Measurements from ENCODE around the gene TAS2R50. TPM values are rescaled to one million over a fixed set of nuclear protein-coding genes. Genes with fewer than 3 reads are reported as not detected.
"Not testable (repeated sequence)": the region's sequence is repeated elsewhere in the genome, so short reads cannot be mapped to it uniquely, and the experiment has no call there.

Gene TAS2R50, protein sequence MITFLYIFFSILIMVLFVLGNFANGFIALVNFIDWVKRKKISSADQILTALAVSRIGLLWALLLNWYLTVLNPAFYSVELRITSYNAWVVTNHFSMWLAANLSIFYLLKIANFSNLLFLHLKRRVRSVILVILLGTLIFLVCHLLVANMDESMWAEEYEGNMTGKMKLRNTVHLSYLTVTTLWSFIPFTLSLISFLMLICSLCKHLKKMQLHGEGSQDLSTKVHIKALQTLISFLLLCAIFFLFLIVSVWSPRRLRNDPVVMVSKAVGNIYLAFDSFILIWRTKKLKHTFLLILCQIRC
- under 1 TPM in 1 of 2 experiments, not detected in 1; 0.63 TPM for total RNA-seq

DNA sequence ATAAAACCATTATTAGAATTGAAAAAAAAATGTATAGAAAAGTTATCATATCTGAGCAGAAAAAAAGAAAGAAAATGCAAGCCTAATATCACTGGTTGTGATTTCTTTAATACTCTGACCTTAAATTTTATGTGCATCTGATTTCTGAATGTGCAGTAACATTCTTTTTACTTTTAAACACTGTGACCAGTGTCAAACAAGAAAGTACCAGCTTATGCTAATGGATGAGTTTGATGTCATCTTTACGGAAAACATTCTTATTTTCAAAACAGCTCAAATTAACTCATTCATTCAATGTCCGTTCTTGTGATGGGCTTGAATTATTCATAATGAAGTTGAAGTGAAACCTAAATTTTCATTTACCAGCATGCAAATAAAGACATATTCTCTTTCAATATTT, at the start of gene TAS2R50:
TSS of gene TAS2R50 (minus strand) at position 101 of the 400 bp plus-strand sequence. CDS start at position 49, 52 bp downstream.
- intact Hi-C loops (cut with micrococcal nuclease), result no loop called here
- no peak within 1 kb of the TSS for H3K27ac Mint-ChIP-seq
- TF ChIP-seq, protein P1, sequence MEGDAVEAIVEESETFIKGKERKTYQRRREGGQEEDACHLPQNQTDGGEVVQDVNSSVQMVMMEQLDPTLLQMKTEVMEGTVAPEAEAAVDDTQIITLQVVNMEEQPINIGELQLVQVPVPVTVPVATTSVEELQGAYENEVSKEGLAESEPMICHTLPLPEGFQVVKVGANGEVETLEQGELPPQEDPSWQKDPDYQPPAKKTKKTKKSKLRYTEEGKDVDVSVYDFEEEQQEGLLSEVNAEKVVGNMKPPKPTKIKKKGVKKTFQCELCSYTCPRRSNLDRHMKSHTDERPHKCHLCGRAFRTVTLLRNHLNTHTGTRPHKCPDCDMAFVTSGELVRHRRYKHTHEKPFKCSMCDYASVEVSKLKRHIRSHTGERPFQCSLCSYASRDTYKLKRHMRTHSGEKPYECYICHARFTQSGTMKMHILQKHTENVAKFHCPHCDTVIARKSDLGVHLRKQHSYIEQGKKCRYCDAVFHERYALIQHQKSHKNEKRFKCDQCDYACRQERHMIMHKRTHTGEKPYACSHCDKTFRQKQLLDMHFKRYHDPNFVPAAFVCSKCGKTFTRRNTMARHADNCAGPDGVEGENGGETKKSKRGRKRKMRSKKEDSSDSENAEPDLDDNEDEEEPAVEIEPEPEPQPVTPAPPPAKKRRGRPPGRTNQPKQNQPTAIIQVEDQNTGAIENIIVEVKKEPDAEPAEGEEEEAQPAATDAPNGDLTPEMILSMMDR (IDR thresholded peaks at IDR 0.05), result no peak
- peaks cover 16% of the 10 kb centered on the region for H3K36me3 Mint-ChIP-seq (ENCODE audit: low read depth)
- POLR2A ChIA-PET, result no interaction called here
- CTCF ChIA-PET, result no interaction called here
- H3K9me3 Mint-ChIP-seq, result peaks cover 6% of the 10 kb centered on the region
- H3K4me1 Mint-ChIP-seq (ENCODE audit: low read depth), result peaks cover 30% of the 10 kb centered on the region
- DNase-seq (no peak), ATAC-seq (no peak)
- H3K27me3 Mint-ChIP-seq, result peaks cover 12% of the 10 kb centered on the region
- H3K4me3 Mint-ChIP-seq, result no peak within 1 kb of the TSS

DNA sequence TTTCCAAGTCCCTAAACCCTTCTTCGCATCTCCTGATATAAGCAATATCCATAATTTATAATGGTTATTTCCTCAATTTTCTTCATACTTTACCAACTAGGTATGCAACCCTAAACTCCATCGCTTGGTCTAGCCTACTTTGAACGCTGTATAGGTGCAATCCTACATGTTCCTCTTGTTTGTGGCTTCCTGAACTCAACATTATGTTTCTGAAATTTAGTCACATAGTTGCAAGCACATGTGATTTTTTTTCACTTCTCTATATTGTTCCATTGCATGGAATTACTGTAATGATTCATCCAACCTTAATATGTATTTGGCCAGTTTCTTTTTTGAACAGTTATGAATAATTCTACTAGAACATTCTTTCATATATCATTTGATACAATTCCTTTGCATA, 47.2 kb upstream of the TAS2R50 start:
- POLR2A ChIA-PET; intact Hi-C loops (cut with micrococcal nuclease); CTCF ChIA-PET; ATAC-seq; H3K4me3 Mint-ChIP-seq; H3K27ac Mint-ChIP-seq; H3K9me3 Mint-ChIP-seq; H3K4me1 Mint-ChIP-seq (ENCODE audit: low read depth); H3K27me3 Mint-ChIP-seq; DNase-seq: not testable (repeated sequence)
- H3K36me3 Mint-ChIP-seq (ENCODE audit: low read depth), result peaks cover 20% of the 10 kb centered on the region

DNA sequence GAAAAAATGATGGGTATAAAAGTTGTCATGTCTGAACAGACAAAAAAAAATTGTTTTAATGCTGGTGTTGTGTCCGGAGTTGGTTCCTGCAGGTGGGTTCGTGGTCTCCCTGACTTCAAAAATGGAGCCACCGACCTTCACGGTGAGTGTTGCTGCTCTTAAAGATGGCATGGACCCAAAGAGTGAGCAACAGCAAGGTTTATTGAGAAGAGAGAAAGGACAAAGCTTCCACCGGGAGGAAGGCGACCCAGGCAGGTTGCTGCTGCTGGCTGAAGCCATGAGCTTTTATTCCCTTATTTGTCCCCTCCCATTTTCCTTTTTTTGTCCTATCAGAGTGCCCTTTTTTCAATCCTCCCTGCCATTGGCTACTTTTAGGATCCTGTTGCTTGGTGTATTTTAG, 44.6 kb upstream of the TAS2R50 start, which contains the start of gene TAS2R31:
TSS of gene TAS2R31 (minus strand) at position 101 of the 400 bp plus-strand sequence. CDS start at position 29, 72 bp downstream.
- DNase-seq (no peak), ATAC-seq (no peak)
- TF ChIP-seq, protein P1 (IDR thresholded peaks at IDR 0.05), result no peak
- POLR2A ChIA-PET, result no interaction called here
- Mint-ChIP-seq H3K4me1 (ENCODE audit: low read depth) (no peaks in the 10 kb centered on the region), H3K4me3 (no peak within 1 kb of the TSS), H3K27me3 (no peaks in the 10 kb centered on the region), H3K9me3 (no peaks in the 10 kb centered on the region), H3K27ac (no peak within 1 kb of the TSS), H3K36me3 (ENCODE audit: low read depth) (peaks cover 27% of the 10 kb centered on the region)
- CTCF ChIA-PET, result no interaction called here
- intact Hi-C loops (cut with micrococcal nuclease), result no loop called here

DNA sequence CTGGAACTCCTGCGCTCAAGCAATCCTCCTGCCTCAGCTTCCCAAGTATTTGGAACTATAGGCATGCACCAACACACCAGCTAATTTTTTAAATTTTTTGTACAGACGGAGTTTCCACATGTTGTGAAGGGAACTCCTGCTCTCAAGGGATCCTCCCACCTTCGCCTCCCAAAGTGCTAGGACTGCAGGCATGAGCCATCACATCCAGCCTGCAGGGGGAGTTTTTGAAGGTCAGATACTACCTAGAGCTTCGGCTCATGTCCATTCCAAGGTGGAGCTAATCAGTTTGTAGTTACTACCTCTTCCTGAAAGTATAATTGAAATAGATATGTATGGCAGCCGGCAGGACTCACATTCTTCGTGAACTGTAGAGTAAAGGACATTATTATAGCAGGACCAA, 39.4 kb upstream of the TAS2R50 start:
- ChIA-PET CTCF (interaction anchor here (1.5 kb wide), 1 partner anchor 886 kb away, joined by 3 read pairs; no protein-coding TSS in a partner anchor), POLR2A (no interaction called here)
- Mint-ChIP-seq H3K36me3 (ENCODE audit: low read depth) (peaks cover 31% of the 10 kb centered on the region), H3K27ac (no peak overlapping the region), H3K4me1 (ENCODE audit: low read depth) (no peaks in the 10 kb centered on the region), H3K27me3 (no peaks in the 10 kb centered on the region), H3K9me3 (peaks cover 5% of the 10 kb centered on the region), H3K4me3 (no peak overlapping the region)
- ATAC-seq (no peak), DNase-seq (no peak)
- TF ChIP-seq, protein P1 (IDR thresholded peaks at IDR 0.05), result no peak
- intact Hi-C loops (cut with micrococcal nuclease), result no loop called here

DNA sequence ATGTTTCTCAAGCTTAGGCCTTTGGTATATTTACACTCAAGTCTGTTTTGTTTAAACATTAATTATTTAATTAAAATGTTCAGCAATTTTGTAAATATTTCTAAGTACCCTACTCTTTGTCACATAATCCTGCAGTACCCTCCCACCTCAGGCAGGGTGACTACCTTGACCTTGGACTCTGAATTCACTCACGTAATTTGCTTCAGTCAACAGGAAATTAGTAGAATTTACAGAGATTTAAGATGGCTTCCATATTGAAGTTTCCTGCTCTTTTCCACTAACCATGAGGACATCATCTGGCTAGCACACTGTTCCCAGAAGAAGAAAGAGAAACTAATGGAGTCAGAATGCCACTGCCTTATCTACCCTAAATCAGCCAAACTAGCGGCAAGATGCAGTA, 36.7 kb upstream of the TAS2R50 start:
- Mint-ChIP-seq H3K36me3 (ENCODE audit: low read depth) (peaks cover 33% of the 10 kb centered on the region), H3K27me3 (no peaks in the 10 kb centered on the region), H3K4me3 (no peak overlapping the region), H3K9me3 (peaks cover 5% of the 10 kb centered on the region), H3K4me1 (ENCODE audit: low read depth) (no peaks in the 10 kb centered on the region), H3K27ac (no peak overlapping the region)
- ChIA-PET POLR2A (no interaction called here), CTCF (no interaction called here)
- intact Hi-C loops (cut with micrococcal nuclease), result no loop called here
- TF ChIP-seq, protein P1 (IDR thresholded peaks at IDR 0.05), result no peak
- DNase-seq (no peak), ATAC-seq (no peak)
